Measurements from ENCODE around the gene IRF2BPL.

The IRF2BPL gene

DNA sequence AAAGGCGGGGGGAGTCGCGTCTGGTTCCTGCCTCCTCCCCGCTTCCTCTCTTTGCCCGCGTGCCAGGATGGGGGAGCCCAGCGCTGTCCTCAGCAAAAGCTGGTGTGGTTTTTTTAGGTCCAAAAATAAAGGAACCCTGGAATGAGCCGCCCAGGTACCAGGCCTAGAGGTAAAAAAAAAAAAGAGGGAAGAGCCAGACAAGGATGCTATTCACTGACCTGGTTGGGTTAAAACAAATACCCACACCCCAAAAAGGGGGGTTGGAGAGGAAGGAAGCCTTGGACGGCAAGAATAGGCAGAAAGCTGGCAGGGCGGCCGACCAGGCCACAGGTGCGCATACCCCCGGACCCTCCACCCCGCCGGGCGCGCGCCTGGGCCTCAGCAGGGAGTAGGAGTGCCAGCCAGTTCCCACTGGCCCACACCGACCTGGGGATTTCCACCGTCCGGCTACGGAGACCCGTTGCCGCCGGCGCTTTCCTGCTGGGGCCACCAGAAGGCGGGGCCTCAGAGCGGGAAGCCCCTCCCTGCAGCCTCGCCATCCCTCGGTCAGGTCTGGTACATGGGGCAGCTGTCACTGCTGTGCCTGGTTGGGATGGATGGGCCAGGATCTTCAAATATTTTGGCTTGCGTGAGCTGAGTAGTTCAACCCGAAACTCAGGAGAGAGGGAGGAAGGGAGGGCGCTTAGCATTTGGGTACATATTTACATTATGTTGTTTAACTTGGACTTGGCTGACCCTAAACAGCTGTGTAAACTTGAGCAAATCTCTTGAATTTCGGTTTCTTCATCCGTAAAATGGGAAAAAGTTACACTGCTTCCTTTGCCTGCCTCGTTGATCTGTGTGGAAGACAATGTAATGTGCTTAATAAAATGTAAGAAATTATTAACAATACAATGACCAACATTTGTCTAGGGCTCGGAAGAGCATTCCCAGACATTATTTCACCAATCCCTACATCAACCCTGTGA, 5.4 kb upstream of the IRF2BPL start:
- FAIRE-seq (peak; percentile 38), DNase-seq (ENCODE audit: insufficient read length, low spot score) (no peak)
- peak; percentile 52; the same call in 1 of the 2 replicates for TF ChIP-seq POLR2A (IDR thresholded peaks at IDR 0.05; ENCODE audit: low read depth, low read length)

DNA sequence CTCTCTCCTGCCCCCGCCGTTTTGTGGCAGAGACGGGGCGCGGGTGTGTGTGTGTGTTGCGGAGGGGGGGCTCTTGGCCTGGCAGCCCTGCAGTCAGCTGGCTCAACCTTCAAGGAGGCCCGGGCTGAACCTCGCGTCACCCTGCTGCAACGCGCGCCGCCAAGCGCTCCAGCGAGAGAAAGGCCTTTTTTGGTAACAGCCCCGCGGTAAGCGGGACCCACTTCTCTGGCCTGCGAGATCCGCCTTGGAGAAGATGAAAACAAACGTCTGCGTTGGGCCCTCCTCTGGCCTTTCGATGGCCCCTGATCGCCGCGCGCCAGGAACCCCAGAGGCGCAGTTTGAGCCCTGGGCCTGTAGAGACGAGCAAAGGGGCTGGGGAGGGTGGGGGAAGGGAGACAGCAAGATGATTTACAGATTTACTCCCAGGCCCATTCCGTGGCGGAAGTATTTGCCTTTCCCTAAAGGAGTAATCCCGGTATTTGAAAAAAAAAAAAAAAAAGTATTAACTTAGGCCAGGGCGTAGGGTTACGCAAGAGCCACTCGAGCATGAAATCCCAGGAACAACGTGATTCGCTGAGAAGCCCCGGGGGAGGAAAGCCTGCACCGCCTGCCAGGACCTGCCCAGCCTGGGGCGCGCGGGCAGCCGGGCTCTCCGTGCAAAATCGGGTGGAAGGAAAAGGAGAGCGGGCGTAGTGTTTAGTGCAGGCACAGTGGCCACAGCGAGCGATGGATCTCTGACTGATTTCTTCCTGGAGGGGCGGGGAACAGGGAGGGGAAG, 4.5 kb upstream of the IRF2BPL start:
- 0 out of 2 replicates have a peak, but pooled peaks have one; percentile 22 for TF ChIP-seq POLR2A (IDR thresholded peaks at IDR 0.05; ENCODE audit: low read depth, low read length)
- FAIRE-seq (no peak), DNase-seq (ENCODE audit: insufficient read length, low spot score) (no peak)

DNA sequence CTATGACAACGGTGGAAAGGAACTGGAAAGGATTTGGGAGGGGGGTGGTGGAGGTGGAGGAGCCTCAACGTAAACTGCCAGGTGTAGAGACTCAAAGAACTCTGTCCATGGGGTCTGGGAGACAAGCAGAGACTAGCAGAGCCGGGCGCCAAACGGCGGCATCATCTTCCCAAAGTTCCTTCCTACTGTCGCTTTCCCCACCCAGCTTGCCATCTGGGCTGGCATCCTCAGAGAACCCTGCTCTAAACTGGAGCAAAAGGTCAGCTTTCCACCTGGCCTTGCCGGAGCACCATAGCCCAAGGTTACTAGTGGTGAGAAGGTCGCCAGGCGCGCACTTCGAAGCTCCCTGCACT, 4.0 kb upstream of the IRF2BPL start:
- no peak for TF ChIP-seq POLR2A (IDR thresholded peaks at IDR 0.05; ENCODE audit: low read depth, low read length)
- DNase-seq (ENCODE audit: insufficient read length, low spot score) (no peak), FAIRE-seq (no peak)

DNA sequence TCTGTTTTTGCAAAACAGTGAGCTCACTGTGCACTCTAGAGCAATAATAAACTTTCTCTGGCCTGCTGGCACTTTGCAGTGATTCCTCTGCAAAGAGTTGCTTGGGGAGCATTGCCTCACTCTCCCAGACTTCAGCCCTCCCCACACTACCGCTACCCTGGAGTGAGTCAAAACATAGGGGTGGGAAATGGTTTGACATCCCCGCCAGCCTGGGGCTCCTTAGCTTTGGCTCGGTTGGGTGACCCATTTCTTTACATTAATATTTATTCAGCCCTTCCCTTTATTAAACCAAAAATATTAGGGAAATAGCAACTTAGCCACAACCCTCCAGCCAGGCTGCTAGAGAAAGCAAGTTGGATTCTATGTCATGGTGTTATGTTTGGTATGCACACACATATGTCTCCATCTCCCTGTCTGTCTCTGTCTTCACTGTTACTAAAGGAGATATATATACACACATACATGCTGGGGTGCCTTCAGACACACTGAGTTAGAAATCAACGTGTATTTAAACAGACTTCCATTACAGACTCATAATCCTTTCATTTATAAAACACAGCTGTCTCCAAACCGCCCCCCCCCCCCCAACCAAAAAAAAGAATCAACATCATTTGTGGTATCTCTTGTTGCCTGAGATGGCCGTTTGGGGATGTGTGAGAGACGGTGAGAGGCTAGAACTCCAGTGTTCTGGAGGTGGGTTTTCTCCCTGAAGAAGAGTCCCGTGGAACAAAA, 3.4 kb upstream of the IRF2BPL start:
- FAIRE-seq (peak; percentile 23), DNase-seq (ENCODE audit: insufficient read length, low spot score) (no peak)
- TF ChIP-seq POLR2A (IDR thresholded peaks at IDR 0.05; ENCODE audit: low read depth, low read length): no peak

DNA sequence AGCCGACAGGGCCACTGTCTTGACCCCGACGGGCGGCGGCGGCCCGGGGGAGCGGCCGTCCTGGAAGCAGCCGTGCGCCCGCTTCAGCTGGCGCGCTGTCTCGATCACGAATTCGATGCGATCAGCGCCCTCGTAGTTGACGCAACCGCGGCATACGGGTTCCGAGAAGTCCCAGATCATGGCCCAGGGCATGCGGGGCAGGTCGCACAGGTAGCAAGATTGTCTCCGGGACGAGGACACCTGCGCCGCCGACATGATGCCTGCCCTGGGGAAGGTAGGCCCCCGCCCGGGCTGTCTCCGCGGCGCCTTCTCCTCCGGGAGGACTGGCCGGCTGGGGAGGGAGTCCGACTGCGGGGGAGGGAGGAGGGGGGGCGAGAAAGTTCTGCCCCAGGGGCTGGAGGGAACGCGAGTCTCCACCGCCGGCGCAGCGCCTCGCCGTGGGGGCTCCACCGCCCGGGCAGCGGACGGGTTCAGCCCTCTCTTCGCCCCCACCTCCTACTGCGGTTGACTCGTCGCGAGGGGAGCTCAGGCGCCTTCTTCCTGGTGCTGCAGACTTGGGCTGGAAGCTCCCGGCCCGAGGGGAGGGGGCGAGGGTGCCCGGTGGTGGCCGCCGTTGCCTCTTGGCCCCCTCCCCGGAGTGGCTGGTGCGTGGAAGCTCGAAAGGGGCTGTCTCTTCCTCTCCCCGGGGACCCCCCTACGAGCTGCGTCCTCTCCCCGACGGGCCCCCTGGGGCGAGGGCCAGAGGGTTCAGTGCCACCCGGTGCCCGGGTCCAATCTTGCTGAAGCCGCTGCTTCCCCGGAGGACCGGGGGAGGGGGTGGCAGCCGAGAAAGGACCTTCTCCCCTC, 747 bp downstream of the IRF2BPL start:
- no peak for DNase-seq (ENCODE audit: insufficient read length, low spot score)

DNA sequence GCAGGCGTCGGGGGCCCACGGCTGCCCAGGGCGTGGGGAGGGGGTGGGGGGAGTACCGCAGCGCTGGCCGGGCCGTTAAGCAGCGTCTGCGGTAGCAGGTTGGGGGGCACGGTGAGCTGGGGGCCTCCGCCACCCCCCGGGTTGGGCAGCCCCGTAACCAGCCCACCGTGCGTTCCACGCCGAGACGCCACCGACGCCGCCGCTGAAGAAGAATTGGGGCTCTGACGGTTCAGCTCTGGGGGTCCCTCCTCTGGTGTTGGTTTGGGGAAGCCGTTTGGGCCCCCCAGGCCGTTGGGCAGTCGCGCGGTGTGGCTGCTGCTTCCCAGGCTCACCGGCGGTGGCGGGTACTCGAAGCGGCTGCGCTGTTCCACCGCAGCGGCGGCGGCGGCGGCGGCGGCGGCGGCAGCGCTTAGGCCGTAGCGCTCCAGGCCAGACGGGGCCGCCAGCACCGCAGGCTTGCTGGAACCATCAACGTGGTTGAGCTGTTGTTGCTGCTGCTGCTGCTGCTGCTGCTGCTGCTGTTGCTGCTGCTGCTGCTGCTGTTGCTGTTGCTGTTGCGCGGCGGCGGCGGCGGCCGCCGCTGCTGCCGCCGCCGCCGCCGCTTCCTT, 1.5 kb downstream of the IRF2BPL start:
- DNase-seq (ENCODE audit: insufficient read length, low spot score) (no peak), FAIRE-seq (no peak)
- TF ChIP-seq POLR2A (IDR thresholded peaks at IDR 0.05; ENCODE audit: low read depth, low read length): no peak

More for the DNA sequence above, 747 bp downstream of the IRF2BPL start:
- FAIRE-seq: no peak
- TF ChIP-seq POLR2A (IDR thresholded peaks at IDR 0.05; ENCODE audit: low read depth, low read length): no peak

DNA sequence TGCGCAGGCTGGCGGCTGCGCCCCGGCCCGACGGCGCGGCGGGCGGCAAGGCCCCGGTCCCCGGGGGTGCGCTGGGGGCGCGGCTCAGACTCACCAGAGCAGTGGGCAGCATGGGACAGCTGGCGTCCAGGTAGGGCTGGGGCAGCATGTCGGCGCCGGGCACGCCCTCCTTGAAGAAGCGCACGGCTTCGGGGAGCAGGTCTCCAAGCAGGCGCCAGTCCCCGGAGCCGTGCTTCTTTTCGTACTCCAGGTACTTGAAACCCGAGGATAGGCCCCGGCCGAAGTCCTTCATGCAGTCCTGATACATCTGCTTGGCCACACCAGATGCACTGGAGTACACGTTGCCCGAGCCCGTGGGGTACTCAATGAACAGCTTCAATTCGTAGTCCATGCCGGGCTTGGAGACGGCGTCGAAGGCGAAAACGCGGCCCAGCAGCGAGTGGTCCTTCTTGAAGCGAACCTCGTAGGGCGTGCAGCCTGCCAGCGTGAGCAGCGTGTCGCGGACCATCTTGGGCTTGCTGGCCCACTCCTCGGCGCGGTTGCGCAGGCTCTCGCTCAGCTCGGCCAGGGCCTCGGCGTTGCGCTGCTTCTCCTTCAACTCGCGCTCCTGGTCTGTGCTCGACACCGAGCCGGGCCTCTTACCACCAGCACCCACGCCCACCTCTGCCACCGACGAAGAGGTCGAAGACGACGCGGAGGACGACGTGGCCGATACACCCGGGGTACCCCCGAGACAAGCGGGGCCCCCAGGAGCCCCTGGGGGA, 2.2 kb downstream of the IRF2BPL start:
- no peak for TF ChIP-seq POLR2A (IDR thresholded peaks at IDR 0.05; ENCODE audit: low read depth, low read length)
- no peak for DNase-seq (ENCODE audit: insufficient read length, low spot score)
- FAIRE-seq: no peak

DNA sequence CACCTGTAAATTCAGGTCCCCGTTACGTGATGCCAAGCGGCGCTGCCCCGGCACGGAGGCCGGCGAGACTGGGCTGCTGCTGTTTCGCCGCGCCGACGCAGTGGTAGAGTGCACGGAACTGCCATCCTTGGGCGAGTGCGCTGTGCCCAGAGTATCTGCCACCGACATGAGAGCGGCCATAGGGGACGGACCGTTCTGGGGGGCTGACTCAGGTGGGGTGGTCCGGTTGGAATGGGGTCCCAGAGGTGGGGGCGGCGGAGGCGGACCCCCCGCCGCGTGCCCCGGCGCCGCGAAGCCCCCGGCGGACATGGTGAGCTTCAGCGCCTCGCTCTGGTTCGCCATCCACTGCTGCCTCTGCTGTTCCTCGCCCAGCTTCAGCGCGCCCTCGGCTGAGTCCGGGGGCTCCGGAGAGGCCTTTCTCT, 2.8 kb downstream of the IRF2BPL start:
- DNase-seq (ENCODE audit: insufficient read length, low spot score) (no peak), FAIRE-seq (no peak)
- TF ChIP-seq POLR2A (IDR thresholded peaks at IDR 0.05; ENCODE audit: low read depth, low read length): no peak

DNA sequence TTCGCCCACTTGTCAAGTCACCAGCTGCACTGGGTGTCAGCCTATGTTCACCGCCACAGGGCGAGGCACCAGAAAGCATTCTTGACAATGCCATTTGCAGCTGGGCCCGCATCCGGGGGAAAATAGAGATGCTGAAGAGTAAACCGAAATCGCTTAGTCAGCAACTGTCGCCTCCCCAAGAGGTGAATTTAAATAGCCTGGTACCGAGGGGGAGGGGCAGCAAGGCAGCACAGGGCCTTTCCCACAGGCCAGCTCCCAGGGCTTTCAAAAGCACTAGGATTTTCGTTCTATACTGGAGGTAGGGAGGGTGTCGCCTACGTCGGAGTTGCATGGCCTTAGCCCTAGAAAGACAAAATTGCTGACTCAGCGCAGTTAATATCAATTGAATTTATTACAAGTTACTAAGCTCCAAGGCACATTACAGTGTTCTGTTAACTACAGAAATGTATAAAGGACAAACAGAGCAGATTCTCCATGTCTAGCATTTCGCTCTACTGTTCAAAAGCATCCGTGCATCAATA, 4.3 kb downstream of the IRF2BPL start:
- FAIRE-seq (no peak), DNase-seq (ENCODE audit: insufficient read length, low spot score) (no peak)
- TF ChIP-seq POLR2A (IDR thresholded peaks at IDR 0.05; ENCODE audit: low read depth, low read length): no peak

DNA sequence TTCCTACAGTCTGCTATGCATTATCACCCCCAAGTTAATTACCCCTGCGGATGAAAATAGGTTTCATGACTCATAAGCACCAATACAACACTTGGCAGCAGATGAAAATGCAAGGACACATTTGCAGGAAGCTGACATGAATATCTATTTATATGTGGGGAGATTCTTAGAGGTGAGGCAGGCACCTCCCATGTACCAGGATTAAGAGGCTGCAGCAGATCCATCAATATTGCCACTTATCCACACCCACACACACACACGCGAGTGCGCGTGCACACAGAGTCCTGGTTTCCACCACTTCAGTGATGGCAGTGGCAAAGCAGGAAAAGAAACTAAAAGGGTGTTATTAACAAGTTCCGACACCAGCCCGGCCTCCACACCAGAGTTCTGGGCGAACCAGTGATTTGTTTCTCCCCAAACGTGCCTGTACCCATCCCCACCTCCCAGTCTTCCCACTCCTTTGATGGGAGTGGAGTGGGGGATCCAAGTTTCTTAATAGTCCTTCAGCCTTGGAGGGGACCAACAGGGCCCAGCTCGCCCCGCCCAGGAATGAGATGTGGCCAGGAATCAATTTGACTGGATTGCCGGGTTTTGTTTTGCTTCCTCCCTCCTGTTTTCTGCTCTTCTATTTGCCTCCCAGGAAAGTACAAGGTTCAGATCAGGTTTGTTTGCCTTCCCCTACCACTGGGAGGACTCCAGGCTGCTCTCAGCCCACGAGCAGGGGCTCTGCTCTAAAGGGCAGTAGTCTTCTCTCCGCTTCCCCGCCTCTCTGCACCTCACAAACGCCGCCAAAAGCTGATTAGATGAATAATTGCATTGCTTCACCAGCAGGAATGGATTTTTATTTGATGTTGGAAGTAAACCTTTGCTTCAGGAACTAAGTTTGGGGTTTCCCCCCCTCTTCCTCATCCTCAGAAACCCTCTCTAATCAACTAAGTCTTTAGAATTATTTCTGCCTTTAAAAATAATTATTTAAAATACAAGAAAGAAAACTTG, 5.2 kb downstream of the IRF2BPL start:
- no peak for TF ChIP-seq POLR2A (IDR thresholded peaks at IDR 0.05; ENCODE audit: low read depth, low read length)
- FAIRE-seq: no peak
- DNase-seq (ENCODE audit: insufficient read length, low spot score): no peak

All from H54 (cell line).